Stomach (tissue), 4 donors: Measurements from ENCODE around the gene POU4F2.
A peak's percentile ranks its signal among the peaks of the same experiment; 100 is the strongest.

Experiments used
- CTCF ChIP-seq, 7 experiments: fragments of 450-650 bp in 4 of 7; fragments of 200-600 bp in 3 of 7; sonication (generic) in 3 of 7; IDR thresholded peaks; one replicate each; pipeline ENCODE4 v1.5.1; 2016 to 2019; ENCODE audit warnings: antibody characterized with exemption in 7 of 7, control low read depth in 2 of 7, mild to moderate bottlenecking in 1 of 7
- POLR2A ChIP-seq, 4 donors: fragments of 450-650 bp; IDR thresholded peaks; one replicate each; pipeline ENCODE4 v1.6.1; 2016; ENCODE audit warnings: antibody characterized with exemption in 4 of 4, control low read depth in 2 of 4, mild to moderate bottlenecking in 1 of 4, moderate library complexity in 1 of 4
- POLR2AphosphoS5 ChIP-seq, 3 donors: sonication (generic); formaldehyde crosslinking; IDR thresholded peaks; one replicate each; pipeline ENCODE4 v1.6.1; 2016; ENCODE audit warnings: antibody characterized with exemption in 3 of 3

- TF ChIP-seq POLR2A (IDR thresholded peaks at IDR 0.05), result no peak
- peak in 1 of 7 experiments; percentile 6 for TF ChIP-seq CTCF (IDR thresholded peaks at IDR 0.05)
- TF ChIP-seq POLR2AphosphoS5 (IDR thresholded peaks at IDR 0.05), result no peak
Observed at GRCh38 chr4:146654687-146655520, 16.2 kb downstream of the POU4F2 start.
